ENCODE results near the gene SLC12A2. TPM values are rescaled to one million over a fixed set of nuclear protein-coding genes. Genes with fewer than 3 reads are reported as not detected.

Gene SLC12A2
- total and polyA plus RNA-seq, 2 donors from 2014 or later: 3.8 to 21.0 TPM

- Histone ChIP-seq H3K9me3 (ENCODE audit: control insufficient read depth in 2 of 3, insufficient read depth in 1 of 3, low read length in 3 of 3) (no peaks in the 10 kb centered on the region), H3K36me3 (ENCODE audit: control insufficient read depth in 2 of 3, insufficient read depth in 3 of 3, low read length in 3 of 3) (peaks cover 0 to 5% (median 3%) of the 10 kb centered on the region in 3 donors), H3K4me3 (ENCODE audit: low read length in 3 of 3) (no peak overlapping the region), H3K27me3 (ENCODE audit: control insufficient read depth, insufficient read depth, low read length) (no peaks in the 10 kb centered on the region), H3K4me1 (ENCODE audit: control insufficient read depth in 2 of 3, insufficient read depth in 2 of 3, low read depth in 1 of 3, low read length in 3 of 3) (no peaks in the 10 kb centered on the region), H3K27ac (ENCODE audit: low read depth in 2 of 2, low read length in 2 of 2) (no peak overlapping the region), H3K9ac (ENCODE audit: low read length in 3 of 3) (no peak overlapping the region)
- no peak for TF ChIP-seq CTCF (IDR thresholded peaks at IDR 0.05; ENCODE audit: borderline replicate concordance, extremely low read depth, insufficient read depth)
- FAIRE-seq (no peak), DNase-seq (no peak)
- intact Hi-C loops (cut with DNase I): no loop called here
Observed at GRCh38 chr5:128146671-128147070, 63.1 kb downstream of the SLC12A2 start.

GRCh38 chr5:128154943-128155342 is 71.4 kb downstream of the SLC12A2 start:
- Histone ChIP-seq H3K27ac (ENCODE audit: low read depth in 2 of 2, low read length in 2 of 2) (no peak overlapping the region), H3K9ac (ENCODE audit: low read length in 3 of 3) (no peak overlapping the region), H3K4me3 (ENCODE audit: low read length in 3 of 3) (no peak overlapping the region), H3K27me3 (ENCODE audit: control insufficient read depth, insufficient read depth, low read length) (no peaks in the 10 kb centered on the region), H3K9me3 (ENCODE audit: control insufficient read depth in 2 of 3, insufficient read depth in 1 of 3, low read length in 3 of 3) (no peaks in the 10 kb centered on the region), H3K36me3 (ENCODE audit: control insufficient read depth in 2 of 3, insufficient read depth in 3 of 3, low read length in 3 of 3) (peaks cover 4 to 8% (median 5%) of the 10 kb centered on the region in 3 donors), H3K4me1 (ENCODE audit: control insufficient read depth in 2 of 3, insufficient read depth in 2 of 3, low read depth in 1 of 3, low read length in 3 of 3) (no peaks in the 10 kb centered on the region)
- FAIRE-seq (no peak), DNase-seq (peak in 1 of 5 donors; percentile 4)
- no peak for TF ChIP-seq CTCF (IDR thresholded peaks at IDR 0.05; ENCODE audit: borderline replicate concordance, extremely low read depth, insufficient read depth)
- intact Hi-C loops (cut with DNase I): no loop called here

- no peak for DNase-seq
- H3K27me3 ChIP-seq (ENCODE audit: control insufficient read depth, insufficient read depth, low read length): no peaks in the 10 kb centered on the region
- peaks cover 4 to 8% (median 5%) of the 10 kb centered on the region in 3 donors for H3K36me3 ChIP-seq (ENCODE audit: control insufficient read depth in 2 of 3, insufficient read depth in 3 of 3, low read length in 3 of 3)
- H3K9ac ChIP-seq (ENCODE audit: low read length in 3 of 3): no peak overlapping the region
- no peak for FAIRE-seq
- intact Hi-C loops (cut with DNase I): no loop called here
- H3K4me1 ChIP-seq (ENCODE audit: control insufficient read depth in 2 of 3, insufficient read depth in 2 of 3, low read depth in 1 of 3, low read length in 3 of 3): no peaks in the 10 kb centered on the region
- H3K4me3 ChIP-seq (ENCODE audit: low read length in 3 of 3): no peak overlapping the region
- H3K27ac ChIP-seq (ENCODE audit: low read depth in 2 of 2, low read length in 2 of 2): no peak overlapping the region
- TF ChIP-seq CTCF (IDR thresholded peaks at IDR 0.05; ENCODE audit: borderline replicate concordance, extremely low read depth, insufficient read depth): no peak
- no peaks in the 10 kb centered on the region for H3K9me3 ChIP-seq (ENCODE audit: control insufficient read depth in 2 of 3, insufficient read depth in 1 of 3, low read length in 3 of 3)
Observed at GRCh38 chr5:128155776-128156175, 72.2 kb downstream of the SLC12A2 start.

GRCh38 chr5:128156521-128156920 is 73.0 kb downstream of the SLC12A2 start:
- FAIRE-seq: no peak
- no peak for TF ChIP-seq CTCF (IDR thresholded peaks at IDR 0.05; ENCODE audit: borderline replicate concordance, extremely low read depth, insufficient read depth)
- Histone ChIP-seq H3K36me3 (ENCODE audit: control insufficient read depth in 2 of 3, insufficient read depth in 3 of 3, low read length in 3 of 3) (peaks cover 0 to 8% (median 4%) of the 10 kb centered on the region in 3 donors), H3K4me1 (ENCODE audit: control insufficient read depth in 2 of 3, insufficient read depth in 2 of 3, low read depth in 1 of 3, low read length in 3 of 3) (no peaks in the 10 kb centered on the region), H3K27ac (ENCODE audit: low read depth in 2 of 2, low read length in 2 of 2) (no peak overlapping the region), H3K9ac (ENCODE audit: low read length in 3 of 3) (no peak overlapping the region), H3K27me3 (ENCODE audit: control insufficient read depth, insufficient read depth, low read length) (no peaks in the 10 kb centered on the region), H3K9me3 (ENCODE audit: control insufficient read depth in 2 of 3, insufficient read depth in 1 of 3, low read length in 3 of 3) (no peaks in the 10 kb centered on the region), H3K4me3 (ENCODE audit: low read length in 3 of 3) (no peak overlapping the region)
- intact Hi-C loops (cut with DNase I): no loop called here
- DNase-seq: no peak

All from kidney (tissue), 14 donors.